HG03066 (cell line): ENCODE measurements around the gene AP2A2.
"Not testable (repeated sequence)": the region's sequence is repeated elsewhere in the genome, so short reads cannot be mapped to it uniquely, and the experiment has no call there.

Experiments
- ATAC-seq: cut with Tn5 transposase; IDR thresholded peaks from one replicate; pipeline ENCODE4 v1.9.1; 2021; ENCODE audit warnings: low read depth; ENCODE audit not compliant: unreplicated experiment

Gene AP2A2

GRCh38 chr11:971092-971690 is 45.5 kb downstream of the AP2A2 start:
- no peak for ATAC-seq

GRCh38 chr11:971731-972365 is 46.2 kb downstream of the AP2A2 start:
- no peak for ATAC-seq

- no peak for ATAC-seq
These were observed 47.0 kb downstream of the AP2A2 start for GRCh38 chr11:972523-973211.

- ATAC-seq, result no peak
These were observed 47.6 kb downstream of the AP2A2 start for GRCh38 chr11:973237-973636.

GRCh38 chr11:975376-975775 is 49.7 kb downstream of the AP2A2 start:
- not testable (repeated sequence) for ATAC-seq

- ATAC-seq, result no peak
These were observed 50.2 kb downstream of the AP2A2 start for GRCh38 chr11:975827-976226.

- ATAC-seq, result no peak
These were observed 50.9 kb downstream of the AP2A2 start for GRCh38 chr11:976431-977160.

- ATAC-seq, result no peak
These were observed 52.4 kb downstream of the AP2A2 start for GRCh38 chr11:977830-978720.

GRCh38 chr11:978781-979180 is 53.1 kb downstream of the AP2A2 start:
- ATAC-seq, result no peak

- ATAC-seq, result no peak
These were observed 55.0 kb downstream of the AP2A2 start for GRCh38 chr11:980438-981357.

- no peak for ATAC-seq
These were observed 56.1 kb downstream of the AP2A2 start for GRCh38 chr11:981764-982163.

GRCh38 chr11:984546-984945 is 58.9 kb downstream of the AP2A2 start:
- ATAC-seq, result no peak

GRCh38 chr11:985406-985805 is 59.7 kb downstream of the AP2A2 start:
- no peak for ATAC-seq

- ATAC-seq, result no peak
These were observed 60.2 kb downstream of the AP2A2 start for GRCh38 chr11:985848-986247.

- ATAC-seq, result no peak
These were observed 60.7 kb downstream of the AP2A2 start for GRCh38 chr11:986270-986951.

GRCh38 chr11:986952-987305 is 61.3 kb downstream of the AP2A2 start:
- ATAC-seq, result no peak

- no peak for ATAC-seq
These were observed 62.0 kb downstream of the AP2A2 start for GRCh38 chr11:987671-988070.

- ATAC-seq, result no peak
These were observed 64.4 kb downstream of the AP2A2 start for GRCh38 chr11:990101-990500.

GRCh38 chr11:991034-991433 is 65.4 kb downstream of the AP2A2 start:
- ATAC-seq, result no peak
